Left cardiac atrium (tissue), 4 donors: ENCODE data around the gene INSM2. TPM values are rescaled to one million over a fixed set of nuclear protein-coding genes. Genes with fewer than 3 reads are reported as not detected.

Source experiments
- ATAC-seq, 2 donors: fragments of 200-7000 bp; cut with Tn5 transposase; one replicate each; pipeline ENCODE4 v1.9.1; 2020; ENCODE audit warnings: mild to moderate bottlenecking in 2 of 2, moderate library complexity in 2 of 2
- DNase-seq: peaks from one replicate; pipeline ENCODE4 v3.0.0-alpha.2; 2020
- intact Hi-C, 2 donors: fragments of 100-400 bp; cut with DNase I; formaldehyde crosslinking; loops; one replicate each; pipeline versions ENCODE4 v1.14.1 to v1.15.1; 2022 to 2023
- total RNA-seq, 2 donors: library from RNA; stranded (reverse); fragmentation: NEBNext Ultra II Directional; extraction: Animal tissue kit (Norgen Biotek cat#: 25700); gene quantifications; one replicate each; pipeline ENCODE4 v1.2.1, GENCODE V29; 2021
- donor health status: DM: no; HTN: yes; CAD: no.
- donor health status: DM: no; HTN: yes; CAD: no; lungs with severe emphysema.
- donor health status: DM: yes; HTN: yes; CAD: no.
- donor health status: Dilated cardiomyopathy.

The INSM2 gene
- total RNA-seq, 2 donors from 2014 or later = not detected

DNA sequence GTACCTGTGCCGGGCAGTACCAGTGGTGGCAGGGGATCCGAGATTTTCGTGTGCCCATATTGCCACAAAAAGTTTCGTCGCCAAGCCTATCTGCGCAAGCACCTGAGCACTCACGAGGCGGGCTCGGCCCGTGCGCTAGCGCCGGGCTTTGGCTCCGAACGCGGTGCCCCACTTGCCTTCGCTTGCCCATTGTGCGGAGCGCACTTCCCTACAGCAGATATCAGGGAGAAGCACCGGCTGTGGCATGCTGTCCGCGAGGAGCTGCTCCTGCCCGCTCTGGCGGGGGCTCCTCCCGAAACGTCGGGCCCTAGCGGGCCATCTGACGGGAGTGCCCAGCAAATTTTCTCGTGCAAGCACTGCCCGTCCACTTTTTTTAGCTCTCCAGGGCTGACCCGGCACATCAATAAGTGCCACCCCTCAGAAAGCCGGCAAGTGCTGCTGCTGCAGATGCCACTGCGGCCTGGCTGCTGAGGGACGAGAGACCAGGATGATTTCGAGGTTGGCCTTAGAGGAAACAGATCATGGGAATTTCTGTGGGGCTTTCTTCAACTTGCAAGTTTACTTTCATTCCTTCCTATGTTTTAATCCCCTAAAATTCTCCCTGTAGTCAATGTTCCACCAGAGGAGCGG, 1.6 kb downstream of the INSM2 start:
- intact Hi-C loops = no loop called here
- ATAC-seq (peak in 1 of 2 donors; percentile 6), DNase-seq (no peak)

DNA sequence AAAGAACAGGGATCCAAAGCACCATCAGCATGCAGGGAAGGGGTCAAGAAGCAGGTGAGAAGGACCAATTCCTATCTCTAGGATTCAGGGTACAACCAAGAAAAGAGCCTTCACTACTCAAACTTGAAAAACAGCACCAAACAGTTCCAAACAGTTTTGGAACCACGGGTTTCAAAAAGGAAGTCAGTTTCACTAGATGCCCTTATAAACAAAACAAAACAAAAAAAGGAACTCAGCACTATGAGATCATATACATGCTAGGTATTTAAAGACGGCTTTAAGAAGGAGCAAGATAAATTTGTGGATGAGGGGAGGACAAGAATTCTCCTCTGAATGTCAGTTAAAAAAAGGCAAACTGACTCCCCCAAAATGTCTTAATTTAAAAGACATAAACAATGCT, 6.0 kb downstream of the INSM2 start:
- intact Hi-C loops = no loop called here
- ATAC-seq (no peak), DNase-seq (no peak)

DNA sequence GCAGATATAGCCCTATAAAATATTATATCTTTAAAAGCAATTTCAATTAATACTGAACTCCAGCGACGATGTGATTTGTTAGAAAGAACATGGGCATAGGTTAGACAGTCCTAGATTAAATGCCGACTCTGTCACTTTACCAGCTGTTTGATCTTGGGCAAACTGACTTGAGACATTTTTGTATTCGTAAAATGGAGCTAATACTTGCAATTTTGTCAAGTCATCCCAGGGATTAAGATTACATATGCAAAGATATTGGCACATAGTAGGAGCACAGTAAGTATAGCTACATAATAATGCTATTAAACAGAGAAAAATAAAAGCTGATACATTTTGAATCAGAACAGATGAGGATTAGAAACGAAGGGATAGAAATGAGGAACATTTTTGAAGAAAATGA, 9.0 kb downstream of the INSM2 start:
- no peak for ATAC-seq
- DNase-seq = no peak
- intact Hi-C loops = no loop called here

DNA sequence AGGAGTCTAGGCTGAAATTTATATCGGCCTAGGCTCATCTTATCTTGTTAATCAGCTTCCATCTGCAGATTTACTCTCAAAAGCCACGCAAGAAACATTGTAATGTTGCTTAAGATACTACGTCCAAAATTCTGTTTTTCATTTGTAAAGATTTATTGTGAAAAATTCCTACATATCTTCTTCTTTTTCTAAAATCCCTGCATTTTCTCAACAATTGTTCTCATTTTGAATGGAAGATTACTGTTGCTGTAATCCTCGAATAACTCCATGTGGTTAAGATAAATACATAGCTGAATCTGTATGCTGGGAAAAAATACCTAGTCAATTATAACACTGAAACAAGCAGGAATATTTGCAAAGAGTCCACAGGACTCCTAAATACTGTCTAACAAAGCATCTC, 15.6 kb downstream of the INSM2 start:
- ATAC-seq (no peak), DNase-seq (no peak)
- intact Hi-C loops = no loop called here

DNA sequence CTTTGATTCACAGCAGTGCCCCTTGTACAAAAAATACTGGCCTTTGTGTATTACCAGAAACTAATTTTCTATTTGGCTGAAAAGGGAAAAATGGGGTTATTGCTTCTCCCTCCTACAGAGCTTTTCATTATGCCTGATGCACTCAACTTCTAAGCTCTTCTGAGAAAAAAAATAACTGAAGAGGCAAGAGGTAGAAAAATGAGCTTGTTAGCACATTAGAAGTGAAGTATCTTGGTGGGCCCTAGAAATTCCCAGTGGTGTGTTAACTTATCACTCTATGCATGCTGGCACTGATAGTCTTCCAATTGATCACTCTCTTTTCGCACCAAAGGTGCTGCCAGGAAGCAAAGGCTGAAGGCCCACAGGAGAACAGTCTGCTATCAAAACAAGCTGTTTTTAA, 17.1 kb downstream of the INSM2 start:
- DNase-seq (no peak), ATAC-seq (no peak)
- intact Hi-C loops = no loop called here

DNA sequence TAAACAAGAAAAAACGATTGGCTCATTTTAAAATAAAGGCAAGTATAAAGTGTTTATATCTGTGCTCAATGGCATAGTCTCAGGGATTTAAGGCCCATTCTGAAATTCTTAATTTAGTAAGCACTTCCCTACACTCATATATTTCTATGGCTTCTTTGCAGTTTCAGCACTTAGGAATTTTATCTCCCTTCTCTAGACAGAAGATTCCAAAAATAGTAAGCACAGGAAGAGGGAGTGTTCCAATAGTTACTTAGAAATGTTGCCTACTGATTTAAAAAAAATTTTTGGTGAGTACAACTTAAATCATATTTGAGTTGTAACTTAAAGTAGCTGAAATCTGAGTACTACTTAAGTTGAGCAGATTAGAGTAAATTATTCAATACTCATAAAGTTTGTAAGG, 19.8 kb downstream of the INSM2 start:
- no peak for DNase-seq
- intact Hi-C loops = no loop called here
- peak in 1 of 2 donors; percentile 69 for ATAC-seq

DNA sequence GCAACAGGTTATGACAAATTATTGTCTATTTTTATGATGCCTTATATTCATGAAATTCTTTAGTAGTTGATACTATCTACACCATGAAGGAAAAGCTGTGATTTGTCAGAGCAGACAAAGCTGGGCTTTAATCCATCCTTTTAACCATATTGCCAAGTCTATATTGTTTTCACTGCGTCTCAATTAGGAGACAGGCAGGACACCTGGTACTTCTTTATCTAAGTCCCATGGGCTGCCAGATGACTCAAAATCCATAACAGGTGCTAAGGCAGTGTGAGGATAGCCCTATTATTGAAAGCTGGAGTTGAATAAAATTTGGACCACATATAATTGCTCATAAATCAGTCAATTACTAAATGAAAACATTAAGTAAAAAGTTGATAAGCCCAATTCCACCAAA, 22.6 kb downstream of the INSM2 start:
- ATAC-seq (no peak), DNase-seq (no peak)
- intact Hi-C loops = no loop called here

DNA sequence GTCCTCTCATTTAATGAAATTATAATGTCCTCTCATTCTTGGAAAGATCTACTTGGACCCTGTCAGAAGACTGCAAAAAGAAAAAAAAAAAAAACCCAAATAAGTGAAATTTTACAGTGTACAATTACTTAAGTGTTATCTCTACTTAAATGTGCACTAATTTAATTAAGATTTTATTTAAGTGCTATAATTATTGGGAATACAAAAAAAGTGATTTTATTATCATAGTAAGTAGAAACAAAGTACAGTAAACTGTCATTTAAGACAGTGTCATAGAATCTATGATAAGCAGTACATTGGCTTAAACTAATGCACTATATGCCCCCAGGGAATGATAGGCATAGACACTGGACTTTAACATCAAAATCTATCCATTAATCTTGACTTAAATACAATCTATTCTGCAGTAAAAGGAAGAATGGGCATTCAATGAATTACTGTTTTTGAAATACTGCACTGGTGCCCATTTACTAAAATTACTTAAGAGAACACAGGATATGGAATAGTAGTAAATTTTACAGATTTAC, 23.3 kb downstream of the INSM2 start:
- DNase-seq (no peak), ATAC-seq (no peak)
- intact Hi-C loops = no loop called here

DNA sequence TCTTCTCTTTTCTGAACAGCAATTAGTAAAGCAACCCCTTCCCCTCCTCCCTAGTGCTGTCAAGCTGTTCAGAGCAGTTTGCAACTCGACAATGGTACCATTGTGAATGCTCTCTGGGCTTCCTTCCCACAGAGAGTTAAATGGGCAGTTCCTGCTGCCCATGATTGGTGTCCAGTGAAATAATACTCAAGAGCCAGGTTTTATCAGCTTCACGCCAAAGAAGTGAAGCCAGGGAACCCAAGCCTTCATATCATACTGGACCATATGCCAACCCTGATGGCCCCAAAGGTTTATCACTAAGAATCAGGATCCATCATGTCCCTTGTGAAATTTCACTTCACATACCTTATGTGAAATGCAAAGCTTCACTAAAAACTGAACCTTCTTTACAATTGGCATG, 24.7 kb downstream of the INSM2 start:
- no peak for ATAC-seq
- no peak for DNase-seq
- intact Hi-C loops = no loop called here

DNA sequence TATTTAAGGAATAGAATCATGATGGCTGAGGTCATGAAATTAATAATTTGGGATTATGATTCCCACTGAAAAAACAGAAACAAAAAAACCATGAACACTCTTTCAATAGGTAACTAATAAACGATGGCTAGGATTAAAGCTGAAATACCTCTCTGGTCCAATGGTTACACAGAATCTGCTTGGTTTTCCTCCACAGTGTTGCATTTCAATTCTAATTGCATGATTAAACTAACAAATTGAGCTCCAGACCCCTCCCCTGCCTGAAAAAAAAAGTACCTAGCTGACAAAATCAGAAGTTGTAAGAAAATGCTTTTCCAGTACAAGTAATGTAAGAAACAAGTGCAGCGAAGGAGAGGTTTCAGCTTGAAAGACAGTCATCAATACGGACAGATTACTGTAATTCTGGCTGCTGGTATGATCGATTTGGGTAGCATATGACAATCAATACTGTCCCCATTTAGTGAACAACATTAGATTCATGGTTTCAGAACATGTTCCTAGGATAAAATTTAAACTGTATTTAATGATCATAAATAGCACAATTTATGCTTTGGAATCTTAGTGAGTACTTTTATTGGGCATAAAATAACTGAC, 32.0 kb downstream of the INSM2 start:
- ATAC-seq = no peak
- DNase-seq = no peak
- intact Hi-C loops = no loop called here

DNA sequence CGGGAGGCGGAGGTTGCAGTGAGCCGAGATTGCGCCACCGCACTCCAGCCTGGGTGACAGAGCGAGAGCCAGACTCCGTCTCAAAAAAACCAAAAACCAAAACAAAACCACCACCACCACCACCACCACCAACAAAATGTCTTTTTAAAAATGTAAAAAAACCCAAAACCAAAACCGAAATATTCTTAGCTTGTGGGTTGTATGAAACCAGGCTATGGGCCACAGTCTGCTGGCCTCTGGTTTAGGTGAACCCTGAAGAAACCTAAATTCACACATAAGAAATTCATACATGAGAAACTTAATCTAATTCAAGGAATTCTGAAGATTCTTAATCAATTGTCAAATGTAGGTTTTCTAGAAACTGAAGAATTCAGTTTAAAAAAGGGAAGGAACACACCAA, 37.6 kb downstream of the INSM2 start:
- intact Hi-C loops = no loop called here
- no peak for DNase-seq
- no peak for ATAC-seq

DNA sequence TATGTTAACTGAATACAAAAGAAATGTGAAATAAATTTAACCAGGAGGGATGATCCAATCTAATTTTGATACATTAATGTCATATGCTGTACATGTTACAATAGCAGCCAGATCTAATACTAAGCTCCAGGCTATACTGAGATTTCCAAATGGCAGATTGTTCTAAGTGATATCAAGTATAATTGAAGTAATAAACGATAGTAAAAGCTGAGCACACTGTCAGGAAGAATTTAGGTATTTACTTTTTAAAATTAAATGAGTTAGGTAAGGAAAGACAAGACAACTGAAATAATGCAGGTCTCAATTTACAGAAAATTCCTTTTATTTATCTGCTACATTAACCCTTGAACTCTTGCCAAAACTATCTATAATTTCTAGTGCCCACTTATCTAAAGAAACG, 39.9 kb downstream of the INSM2 start:
- no peak for DNase-seq
- intact Hi-C loops = no loop called here
- ATAC-seq = no peak

DNA sequence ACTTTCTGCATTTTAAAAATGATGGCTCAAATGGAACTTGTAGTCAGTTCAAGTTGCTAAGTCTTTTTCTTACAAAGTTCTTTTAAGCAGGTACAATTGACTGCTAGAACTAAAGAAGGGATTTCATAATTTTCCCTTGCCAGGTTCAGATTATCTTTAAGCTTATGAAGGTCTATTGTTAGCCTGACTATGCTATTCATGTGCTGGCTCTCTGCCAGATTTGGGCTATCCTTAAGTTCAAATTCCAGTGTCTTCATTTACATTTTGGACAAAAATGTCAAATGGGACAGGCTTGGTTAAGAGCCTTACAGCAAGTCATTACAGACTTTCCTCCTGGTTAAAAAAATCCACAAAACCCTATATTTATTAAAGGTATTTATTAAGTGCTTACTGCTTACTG, 42.3 kb downstream of the INSM2 start:
- intact Hi-C loops = no loop called here
- ATAC-seq (no peak), DNase-seq (no peak)

DNA sequence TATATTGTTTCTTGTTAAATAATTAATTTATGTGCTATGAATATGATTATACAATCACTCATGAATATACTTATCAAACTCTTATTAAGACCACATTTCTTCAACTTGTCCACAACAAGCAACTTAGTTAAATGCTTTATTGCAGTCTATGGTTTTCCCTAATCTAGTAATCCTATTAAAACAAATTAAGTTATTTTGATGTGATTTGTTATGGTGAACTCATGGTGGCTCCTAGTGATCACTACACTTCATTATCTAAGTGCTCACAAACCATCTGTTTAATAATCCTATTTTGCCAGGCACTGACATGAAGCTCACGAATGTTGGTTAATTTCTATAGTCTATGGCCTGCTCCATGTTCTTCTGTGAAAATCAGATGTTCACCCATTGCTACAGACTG, 42.9 kb downstream of the INSM2 start:
- DNase-seq (no peak), ATAC-seq (no peak)
- intact Hi-C loops = no loop called here

DNA sequence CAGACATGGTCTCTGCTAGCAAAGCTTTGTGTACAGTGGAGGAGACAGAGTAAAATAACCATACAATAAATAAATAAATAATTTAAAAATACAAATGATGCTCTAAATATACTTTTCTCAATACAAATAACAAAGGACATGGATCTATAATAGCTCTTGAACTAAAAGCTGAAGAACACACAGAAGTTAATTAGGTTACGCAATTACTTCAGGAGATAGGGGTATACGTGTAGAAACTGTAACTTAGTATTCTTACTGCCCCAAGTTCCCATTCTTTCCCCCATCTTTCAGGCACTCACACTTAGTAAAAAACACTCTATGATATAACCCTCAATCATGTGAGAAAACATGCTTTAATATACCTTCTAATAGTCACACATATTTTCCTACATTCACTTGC, 44.2 kb downstream of the INSM2 start:
- intact Hi-C loops = no loop called here
- ATAC-seq = no peak
- no peak for DNase-seq

DNA sequence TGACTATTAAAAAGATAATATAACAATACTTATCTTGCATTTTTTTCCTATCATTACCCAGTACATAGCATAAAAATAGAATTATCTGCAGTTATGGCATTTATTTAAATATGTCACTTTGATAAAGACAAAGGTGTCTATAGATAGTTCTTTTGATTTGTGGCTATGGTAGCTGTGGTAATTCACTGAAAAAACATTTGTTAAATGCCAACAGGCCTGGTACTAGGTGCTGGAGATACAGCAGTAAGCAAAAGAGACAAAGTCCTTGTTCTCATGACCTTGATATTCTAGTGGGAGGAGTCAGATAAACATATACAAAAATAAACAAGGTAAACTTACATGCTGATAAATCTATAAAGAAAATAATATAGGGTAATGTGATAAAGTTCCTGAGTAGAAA, 44.7 kb downstream of the INSM2 start:
- intact Hi-C loops = no loop called here
- ATAC-seq = no peak
- DNase-seq = no peak

Other genes with a start within 250 kb of the INSM2 start
- 100 to 1,000 TPM; 131 to 165 TPM for gene PSMA6, start 241.8 kb upstream of the INSM2 start, total RNA-seq
- gene NFKBIA, start 129.4 kb upstream of the INSM2 start, total RNA-seq = 100 to 1,000 TPM in 1 of 2 donors, 10 to 100 TPM in 1; 99.0 to 103 TPM